Pulmonary artery endothelial cell (primary cell): Measurements from ENCODE around the gene TDRKH. TPM values are rescaled to one million over a fixed set of nuclear protein-coding genes. Genes with fewer than 3 reads are reported as not detected.

Experiments used
- total RNA-seq: library from RNA; depleted of rRNA; stranded (reverse); fragments of >200 nt; gene quantifications from 2 replicates; pipeline ENCODE4 v1.2.3, GENCODE V29; 2014

Gene TDRKH
- total RNA-seq, 1 donor from 2014 or later = 8.2 TPM

Other genes starting within 250 kb of the TDRKH start
- 13.9 and 25.2 TPM in 2 replicates for gene SNX27, start 178.4 kb downstream of the TDRKH start, total RNA-seq
- not detected in 2 replicates for gene CELF3, start 73.7 kb downstream of the TDRKH start, total RNA-seq
- not detected in 2 replicates for gene RIIAD1, start 69.0 kb downstream of the TDRKH start, total RNA-seq
- 120 and 141 TPM in 2 replicates for gene MRPL9, start 27.0 kb downstream of the TDRKH start, total RNA-seq
- not detected in 2 replicates for gene LINGO4, start 14.9 kb upstream of the TDRKH start, total RNA-seq
- gene RORC, start 41.3 kb upstream of the TDRKH start, total RNA-seq = not detected in 2 replicates
- 0.04 and 0.07 TPM in 2 replicates for gene C2CD4D, start 49.3 kb upstream of the TDRKH start, total RNA-seq
- gene THEM5, start 63.2 kb upstream of the TDRKH start, total RNA-seq = not detected in 2 replicates
- 11.4 and 18.0 TPM in 2 replicates for gene THEM4, start 119.0 kb upstream of the TDRKH start, total RNA-seq
- 144 and 182 TPM in 2 replicates for gene S100A10, start 203.4 kb upstream of the TDRKH start, total RNA-seq
- 22.9 and 33.5 TPM in 2 replicates for gene S100A11, start 246.5 kb upstream of the TDRKH start, total RNA-seq